Measurements from ENCODE around the gene GRM5.
A peak's percentile ranks its signal among the peaks of the same experiment; 100 is the strongest.

GRM5 gene

GRCh38 chr11:88603091-88603867, 462.5 kb downstream of the GRM5 start:
- no peak for DNase-seq

GRCh38 chr11:88597387-88597786, 468.4 kb downstream of the GRM5 start:
- no peak for DNase-seq

GRCh38 chr11:88596786-88597185, 469.0 kb downstream of the GRM5 start:
- DNase-seq, result no peak

GRCh38 chr11:88594274-88594950, 471.4 kb downstream of the GRM5 start:
- DNase-seq, result no peak

- no peak for DNase-seq
These were observed 475.4 kb downstream of the GRM5 start for GRCh38 chr11:88590361-88590760.

- DNase-seq, result no peak
These were observed 482.5 kb downstream of the GRM5 start for GRCh38 chr11:88583251-88583650.

- DNase-seq, result no peak
These were observed 486.3 kb downstream of the GRM5 start for GRCh38 chr11:88579466-88579865.

- DNase-seq, result no peak
These were observed 489.0 kb downstream of the GRM5 start for GRCh38 chr11:88576741-88577140.

- DNase-seq, result no peak
These were observed 489.9 kb downstream of the GRM5 start for GRCh38 chr11:88575916-88576315.

- no peak for DNase-seq
These were observed 496.4 kb downstream of the GRM5 start for GRCh38 chr11:88569342-88569741.

GRCh38 chr11:88555829-88556202, 510.0 kb downstream of the GRM5 start:
- no peak for DNase-seq

GRCh38 chr11:88555018-88555828, 510.6 kb downstream of the GRM5 start:
- peak; percentile 10 for DNase-seq

- no peak for DNase-seq
These were observed 512.6 kb downstream of the GRM5 start for GRCh38 chr11:88553204-88553603.

GRCh38 chr11:88552379-88553062, 513.3 kb downstream of the GRM5 start:
- DNase-seq, result peak; percentile 12

- no peak for DNase-seq
These were observed 521.0 kb downstream of the GRM5 start for GRCh38 chr11:88544656-88545280.

GRCh38 chr11:88543902-88544655, 521.7 kb downstream of the GRM5 start:
- peak; percentile 72 for DNase-seq

GRCh38 chr11:88541006-88541405, 524.8 kb downstream of the GRM5 start:
- DNase-seq, result no peak

- no peak for DNase-seq
These were observed 527.7 kb downstream of the GRM5 start for GRCh38 chr11:88538098-88538497.

- no peak for DNase-seq
These were observed 528.2 kb downstream of the GRM5 start for GRCh38 chr11:88537613-88538012.

GRCh38 chr11:88536616-88537265, 529.0 kb downstream of the GRM5 start:
- no peak for DNase-seq

- no peak for DNase-seq
These were observed 529.8 kb downstream of the GRM5 start for GRCh38 chr11:88535916-88536547.
